MM.1S (cell line): Measurements from ENCODE around the gene TOGARAM1.

Experiments used
- CTCF ChIP-seq: fragments of 300-600 bp; sonication (generic); IDR thresholded peaks from 2 replicates; pipeline ENCODE4 v1.5.1; 2016; ENCODE audit warnings: antibody characterized with exemption, low read length, mixed read lengths
- EZH2 ChIP-seq: fragments of 300-600 bp; sonication (generic); optimal IDR thresholded peaks from 2 replicates; pipeline ENCODE3; 2017; ENCODE audit warnings: low read depth, mild to moderate bottlenecking, antibody characterized with exemption, low read length, mixed read lengths

GRCh38 chr14:44914849-44915248, 47.1 kb upstream of the TOGARAM1 start:
- TF ChIP-seq CTCF (no peak), EZH2 (no peak)
